ENCODE results near the gene BRAT1. TPM values are rescaled to one million over a fixed set of nuclear protein-coding genes. Genes with fewer than 3 reads are reported as not detected.

BRAT1 gene
- polyA plus RNA-seq, 1 donor from 2014 or later = 60.3 TPM

DNA sequence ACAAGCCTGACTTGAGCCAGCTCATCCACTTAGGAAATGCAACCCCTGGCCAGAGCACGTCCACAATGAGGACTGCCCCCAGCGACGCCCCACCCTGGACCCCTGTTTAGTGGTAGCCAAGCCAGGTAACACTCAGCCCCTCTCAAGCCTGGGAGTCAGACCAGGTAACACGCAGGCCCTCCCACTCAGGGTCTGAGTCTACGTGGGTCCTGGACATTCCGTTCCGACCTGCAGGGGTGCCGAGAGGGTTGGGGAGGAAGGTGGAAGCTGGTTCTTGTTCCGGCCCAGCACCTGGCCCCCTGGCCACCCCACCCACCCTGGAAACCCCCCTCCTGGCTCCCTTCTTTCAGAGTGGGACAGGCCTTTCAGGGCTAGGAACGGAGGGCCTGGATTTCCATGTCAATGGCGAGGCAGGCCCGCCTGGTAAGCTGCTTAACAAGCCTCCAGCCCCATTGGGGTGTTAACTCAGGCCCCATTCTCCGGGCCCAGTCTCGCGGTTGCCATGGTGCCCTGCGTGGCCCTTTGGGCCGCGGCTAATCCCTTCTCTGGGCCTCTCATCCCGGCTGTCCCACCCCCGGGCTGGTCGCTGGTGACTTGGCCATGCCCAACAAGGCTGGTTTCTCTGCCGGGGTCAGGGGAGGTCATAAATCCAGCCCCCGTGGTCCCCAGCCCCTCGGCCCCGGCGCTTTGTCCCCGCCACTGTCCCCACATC, 55.4 kb downstream of the BRAT1 start:
- Histone ChIP-seq H3K27me3 (ENCODE audit: insufficient read depth, low read depth, low read length) (no peaks in the 10 kb centered on the region), H3K27ac (ENCODE audit: low read length) (no peak overlapping the region), H2AFZ (ENCODE audit: low read depth, low read length) (no peak overlapping the region), H3K9ac (ENCODE audit: low read length) (no peak overlapping the region), H3K4me3 (ENCODE audit: low read length) (no peak overlapping the region), H3F3A (ENCODE audit: insufficient read depth, low read length, poor library complexity, severe bottlenecking) (no peaks in the 10 kb centered on the region), H4K20me1 (ENCODE audit: insufficient read depth) (no peaks in the 10 kb centered on the region), H3K36me3 (ENCODE audit: insufficient read depth, low read length) (no peaks in the 10 kb centered on the region), H3K9me3 (ENCODE audit: low read length) (no peaks in the 10 kb centered on the region), H3K79me2 (replicated peaks; ENCODE audit: insufficient read depth, low read length) (no peaks in the 10 kb centered on the region), H3K4me2 (ENCODE audit: low read length) (no peak overlapping the region), H3K9me2 (ENCODE audit: insufficient read depth, low read length) (no peaks in the 10 kb centered on the region)
- TF ChIP-seq RAD21 (conservative IDR thresholded peaks at IDR 0.05) (no peak), EP300 (conservative IDR thresholded peaks at IDR 0.05; ENCODE audit: poor library complexity, severe bottlenecking) (no peak), MXI1 (conservative IDR thresholded peaks at IDR 0.05; ENCODE audit: poor library complexity, severe bottlenecking) (no peak), SMC3 (conservative IDR thresholded peaks at IDR 0.05; ENCODE audit: poor library complexity) (no peak), TAF1 (IDR thresholded peaks at IDR 0.05; ENCODE audit: low read depth) (no peak), EZH2 (IDR thresholded peaks at IDR 0.05; ENCODE audit: borderline replicate concordance, insufficient read depth, low read length, poor library complexity, severe bottlenecking) (no peak), POLR2AphosphoS5 (IDR thresholded peaks at IDR 0.05) (no peak)
- TF ChIP-seq, protein P1, sequence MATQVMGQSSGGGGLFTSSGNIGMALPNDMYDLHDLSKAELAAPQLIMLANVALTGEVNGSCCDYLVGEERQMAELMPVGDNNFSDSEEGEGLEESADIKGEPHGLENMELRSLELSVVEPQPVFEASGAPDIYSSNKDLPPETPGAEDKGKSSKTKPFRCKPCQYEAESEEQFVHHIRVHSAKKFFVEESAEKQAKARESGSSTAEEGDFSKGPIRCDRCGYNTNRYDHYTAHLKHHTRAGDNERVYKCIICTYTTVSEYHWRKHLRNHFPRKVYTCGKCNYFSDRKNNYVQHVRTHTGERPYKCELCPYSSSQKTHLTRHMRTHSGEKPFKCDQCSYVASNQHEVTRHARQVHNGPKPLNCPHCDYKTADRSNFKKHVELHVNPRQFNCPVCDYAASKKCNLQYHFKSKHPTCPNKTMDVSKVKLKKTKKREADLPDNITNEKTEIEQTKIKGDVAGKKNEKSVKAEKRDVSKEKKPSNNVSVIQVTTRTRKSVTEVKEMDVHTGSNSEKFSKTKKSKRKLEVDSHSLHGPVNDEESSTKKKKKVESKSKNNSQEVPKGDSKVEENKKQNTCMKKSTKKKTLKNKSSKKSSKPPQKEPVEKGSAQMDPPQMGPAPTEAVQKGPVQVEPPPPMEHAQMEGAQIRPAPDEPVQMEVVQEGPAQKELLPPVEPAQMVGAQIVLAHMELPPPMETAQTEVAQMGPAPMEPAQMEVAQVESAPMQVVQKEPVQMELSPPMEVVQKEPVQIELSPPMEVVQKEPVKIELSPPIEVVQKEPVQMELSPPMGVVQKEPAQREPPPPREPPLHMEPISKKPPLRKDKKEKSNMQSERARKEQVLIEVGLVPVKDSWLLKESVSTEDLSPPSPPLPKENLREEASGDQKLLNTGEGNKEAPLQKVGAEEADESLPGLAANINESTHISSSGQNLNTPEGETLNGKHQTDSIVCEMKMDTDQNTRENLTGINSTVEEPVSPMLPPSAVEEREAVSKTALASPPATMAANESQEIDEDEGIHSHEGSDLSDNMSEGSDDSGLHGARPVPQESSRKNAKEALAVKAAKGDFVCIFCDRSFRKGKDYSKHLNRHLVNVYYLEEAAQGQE (IDR thresholded peaks at IDR 0.05; ENCODE audit: borderline replicate concordance) = no peak
- TF ChIP-seq, protein P2, sequence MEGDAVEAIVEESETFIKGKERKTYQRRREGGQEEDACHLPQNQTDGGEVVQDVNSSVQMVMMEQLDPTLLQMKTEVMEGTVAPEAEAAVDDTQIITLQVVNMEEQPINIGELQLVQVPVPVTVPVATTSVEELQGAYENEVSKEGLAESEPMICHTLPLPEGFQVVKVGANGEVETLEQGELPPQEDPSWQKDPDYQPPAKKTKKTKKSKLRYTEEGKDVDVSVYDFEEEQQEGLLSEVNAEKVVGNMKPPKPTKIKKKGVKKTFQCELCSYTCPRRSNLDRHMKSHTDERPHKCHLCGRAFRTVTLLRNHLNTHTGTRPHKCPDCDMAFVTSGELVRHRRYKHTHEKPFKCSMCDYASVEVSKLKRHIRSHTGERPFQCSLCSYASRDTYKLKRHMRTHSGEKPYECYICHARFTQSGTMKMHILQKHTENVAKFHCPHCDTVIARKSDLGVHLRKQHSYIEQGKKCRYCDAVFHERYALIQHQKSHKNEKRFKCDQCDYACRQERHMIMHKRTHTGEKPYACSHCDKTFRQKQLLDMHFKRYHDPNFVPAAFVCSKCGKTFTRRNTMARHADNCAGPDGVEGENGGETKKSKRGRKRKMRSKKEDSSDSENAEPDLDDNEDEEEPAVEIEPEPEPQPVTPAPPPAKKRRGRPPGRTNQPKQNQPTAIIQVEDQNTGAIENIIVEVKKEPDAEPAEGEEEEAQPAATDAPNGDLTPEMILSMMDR (IDR thresholded peaks at IDR 0.05; ENCODE audit: poor library complexity, severe bottlenecking) = no peak

DNA sequence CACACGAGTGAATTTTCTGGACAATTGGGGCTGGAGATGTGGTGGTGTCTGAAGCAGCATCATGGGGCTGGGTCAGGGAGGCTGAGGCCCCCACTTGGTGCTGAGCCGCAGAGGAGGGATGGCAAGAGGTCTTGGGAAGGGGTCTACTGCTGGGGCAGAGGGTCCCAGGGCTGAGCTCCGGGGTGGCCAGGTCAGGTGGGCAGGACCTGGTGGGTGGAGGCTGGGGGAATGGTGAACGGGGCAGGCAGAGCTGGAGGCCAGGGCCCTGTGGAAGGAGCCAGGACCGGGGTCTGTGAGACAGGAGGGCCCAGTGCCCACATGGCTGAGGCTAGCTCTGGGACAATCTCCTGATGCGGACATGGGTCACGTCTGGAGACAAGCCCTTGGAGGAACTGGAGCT, 56.1 kb downstream of the BRAT1 start:
- Histone ChIP-seq H3K36me3 (ENCODE audit: insufficient read depth, low read length) (no peaks in the 10 kb centered on the region), H3K9me2 (ENCODE audit: insufficient read depth, low read length) (no peaks in the 10 kb centered on the region), H3K27ac (ENCODE audit: low read length) (no peak overlapping the region), H3F3A (ENCODE audit: insufficient read depth, low read length, poor library complexity, severe bottlenecking) (no peaks in the 10 kb centered on the region), H3K4me3 (ENCODE audit: low read length) (no peak overlapping the region), H3K4me2 (ENCODE audit: low read length) (no peak overlapping the region), H3K9ac (ENCODE audit: low read length) (no peak overlapping the region), H3K79me2 (replicated peaks; ENCODE audit: insufficient read depth, low read length) (no peaks in the 10 kb centered on the region), H2AFZ (ENCODE audit: low read depth, low read length) (no peak overlapping the region), H3K9me3 (ENCODE audit: low read length) (no peaks in the 10 kb centered on the region), H4K20me1 (ENCODE audit: insufficient read depth) (no peaks in the 10 kb centered on the region), H3K27me3 (ENCODE audit: insufficient read depth, low read depth, low read length) (no peaks in the 10 kb centered on the region)
- TF ChIP-seq, protein P1 (IDR thresholded peaks at IDR 0.05; ENCODE audit: borderline replicate concordance) = no peak
- TF ChIP-seq MXI1 (conservative IDR thresholded peaks at IDR 0.05; ENCODE audit: poor library complexity, severe bottlenecking) (no peak), RAD21 (conservative IDR thresholded peaks at IDR 0.05) (no peak), POLR2AphosphoS5 (IDR thresholded peaks at IDR 0.05) (no peak), EP300 (conservative IDR thresholded peaks at IDR 0.05; ENCODE audit: poor library complexity, severe bottlenecking) (no peak), EZH2 (IDR thresholded peaks at IDR 0.05; ENCODE audit: borderline replicate concordance, insufficient read depth, low read length, poor library complexity, severe bottlenecking) (no peak), TAF1 (IDR thresholded peaks at IDR 0.05; ENCODE audit: low read depth) (no peak), SMC3 (conservative IDR thresholded peaks at IDR 0.05; ENCODE audit: poor library complexity) (no peak)
- TF ChIP-seq, protein P2 (IDR thresholded peaks at IDR 0.05; ENCODE audit: poor library complexity, severe bottlenecking) = no peak
